Measurements from ENCODE around the gene CORO2A. TPM values are rescaled to one million over a fixed set of nuclear protein-coding genes. Genes with fewer than 3 reads are reported as not detected.
A peak's percentile ranks its signal among the peaks of the same experiment; 100 is the strongest.

CORO2A gene
- total and polyA plus RNA-seq, 3 experiments from 2014 or later = 5.1 to 11.9 (median 5.1) TPM

- Mint-ChIP-seq H3K27me3 (no peaks in the 10 kb centered on the region), H3K9me3 (no peaks in the 10 kb centered on the region), H3K36me3 (peaks cover 0 to 4% (median 1%) of the 10 kb centered on the region in 3 donors), H3K4me3 (no peak overlapping the region), H3K27ac (peak overlapping the region in 1 of 8 donors; percentile 63), H3K4me1 (peaks cover 41 to 48% (median 43%) of the 10 kb centered on the region in 3 donors)
- CTCF ChIA-PET = no interaction called here
- H3K36me3 ChIP-seq (ENCODE audit: insufficient read depth, low read length) = no peaks in the 10 kb centered on the region
- H3K4me3 ChIP-seq (ENCODE audit: low read length) = no peak overlapping the region
- H3K9me3 ChIP-seq (ENCODE audit: low read length) = no peaks in the 10 kb centered on the region
- POLR2A ChIA-PET = no interaction called here
- H3K27me3 ChIP-seq (ENCODE audit: insufficient read depth, low read length, poor library complexity, severe bottlenecking) = no peaks in the 10 kb centered on the region
- DNase-seq = no peak
- no peak overlapping the region for H3K27ac ChIP-seq (ENCODE audit: low read depth, low read length)
- peaks cover 19% of the 10 kb centered on the region for H3K4me1 ChIP-seq (ENCODE audit: insufficient read depth, low read length)
These were observed 19.3 kb downstream of the CORO2A start for GRCh38 chr9:98173181-98173580.

- H3K27me3 Mint-ChIP-seq = no peaks in the 10 kb centered on the region
- H3K36me3 Mint-ChIP-seq = peaks cover 0 to 3% (median 1%) of the 10 kb centered on the region in 3 donors
- Histone ChIP-seq H3K4me3 (ENCODE audit: low read length) (no peak overlapping the region), H3K9me3 (ENCODE audit: low read length) (no peaks in the 10 kb centered on the region), H3K27ac (ENCODE audit: low read depth, low read length) (no peak overlapping the region), H3K4me1 (ENCODE audit: insufficient read depth, low read length) (peaks cover 19% of the 10 kb centered on the region), H3K27me3 (ENCODE audit: insufficient read depth, low read length, poor library complexity, severe bottlenecking) (no peaks in the 10 kb centered on the region), H3K36me3 (ENCODE audit: insufficient read depth, low read length) (no peaks in the 10 kb centered on the region)
- H3K27ac Mint-ChIP-seq = peak overlapping the region in 2 of 8 donors; percentile 50 to 89
- H3K4me1 Mint-ChIP-seq = peaks cover 43 to 53% (median 47%) of the 10 kb centered on the region in 3 donors
- no peak overlapping the region for H3K4me3 Mint-ChIP-seq
- no peaks in the 10 kb centered on the region for H3K9me3 Mint-ChIP-seq
- ChIA-PET CTCF (no interaction called here), POLR2A (no interaction called here)
- no peak for DNase-seq
These were observed 19.8 kb downstream of the CORO2A start for GRCh38 chr9:98172604-98173003.

GRCh38 chr9:98171176-98171925, 21.1 kb downstream of the CORO2A start:
- CTCF ChIA-PET = interaction anchor here (1.3 to 1.5 kb wide), 3 partner anchors 7 to 53 kb away, joined by 3 to 4 read pairs (median 3); no protein-coding TSS in a partner anchor
- Mint-ChIP-seq H3K36me3 (peaks cover 0 to 3% (median 1%) of the 10 kb centered on the region in 3 donors), H3K4me1 (peaks cover 43 to 60% (median 51%) of the 10 kb centered on the region in 3 donors), H3K27ac (peak overlapping the region; percentile 46 to 87 (median 72)), H3K27me3 (no peaks in the 10 kb centered on the region), H3K9me3 (no peaks in the 10 kb centered on the region), H3K4me3 (peak overlapping the region in 1 of 7 donors; percentile 51)
- POLR2A ChIA-PET = no interaction called here
- Histone ChIP-seq H3K27me3 (ENCODE audit: insufficient read depth, low read length, poor library complexity, severe bottlenecking) (no peaks in the 10 kb centered on the region), H3K9me3 (ENCODE audit: low read length) (no peaks in the 10 kb centered on the region), H3K4me1 (ENCODE audit: insufficient read depth, low read length) (peaks cover 19% of the 10 kb centered on the region), H3K27ac (ENCODE audit: low read depth, low read length) (no peak overlapping the region), H3K4me3 (ENCODE audit: low read length) (no peak overlapping the region), H3K36me3 (ENCODE audit: insufficient read depth, low read length) (no peaks in the 10 kb centered on the region)
- DNase-seq = no peak

GRCh38 chr9:98168941-98169488, 23.4 kb downstream of the CORO2A start:
- H3K27me3 ChIP-seq (ENCODE audit: insufficient read depth, low read length, poor library complexity, severe bottlenecking) = no peaks in the 10 kb centered on the region
- H3K9me3 Mint-ChIP-seq = no peaks in the 10 kb centered on the region
- peaks cover 23% of the 10 kb centered on the region for H3K4me1 ChIP-seq (ENCODE audit: insufficient read depth, low read length)
- H3K36me3 ChIP-seq (ENCODE audit: insufficient read depth, low read length) = no peaks in the 10 kb centered on the region
- no peaks in the 10 kb centered on the region for H3K27me3 Mint-ChIP-seq
- H3K4me3 Mint-ChIP-seq = peak overlapping the region in 6 of 7 donors; percentile 55 to 74 (median 62)
- peaks cover 0 to 3% (median 0%) of the 10 kb centered on the region in 3 donors for H3K36me3 Mint-ChIP-seq
- H3K4me1 Mint-ChIP-seq = peaks cover 53 to 71% (median 66%) of the 10 kb centered on the region in 3 donors
- peak overlapping the region; percentile 41 for H3K27ac ChIP-seq (ENCODE audit: low read depth, low read length)
- peak overlapping the region; percentile 6 for H3K4me3 ChIP-seq (ENCODE audit: low read length)
- H3K9me3 ChIP-seq (ENCODE audit: low read length) = no peaks in the 10 kb centered on the region
- DNase-seq = peak in 3 of 5 donors; percentile 5 to 59 (median 26)
- ChIA-PET CTCF (no interaction called here), POLR2A (interaction anchor here (0.6 to 1.0 kb wide), 2 partner anchors 20 to 50 kb away, joined by 3 to 4 read pairs; partner anchors contain the start of gene TRIM14)
- H3K27ac Mint-ChIP-seq = peak overlapping the region; percentile 87 to 100 (median 94)

GRCh38 chr9:98168153-98168780, 24.2 kb downstream of the CORO2A start:
- ChIA-PET CTCF (no interaction called here), POLR2A (no interaction called here)
- H3K36me3 Mint-ChIP-seq = peaks cover 0 to 3% (median 0%) of the 10 kb centered on the region in 3 donors
- H3K4me1 ChIP-seq (ENCODE audit: insufficient read depth, low read length) = peaks cover 28% of the 10 kb centered on the region
- no peaks in the 10 kb centered on the region for H3K27me3 Mint-ChIP-seq
- no peaks in the 10 kb centered on the region for H3K9me3 Mint-ChIP-seq
- peak overlapping the region; percentile 6 for H3K4me3 ChIP-seq (ENCODE audit: low read length)
- peak overlapping the region in 3 of 7 donors; percentile 17 to 48 (median 32) for H3K4me3 Mint-ChIP-seq
- H3K27ac ChIP-seq (ENCODE audit: low read depth, low read length) = no peak overlapping the region
- H3K36me3 ChIP-seq (ENCODE audit: insufficient read depth, low read length) = no peaks in the 10 kb centered on the region
- no peak for DNase-seq
- peaks cover 59 to 78% (median 73%) of the 10 kb centered on the region in 3 donors for H3K4me1 Mint-ChIP-seq
- H3K9me3 ChIP-seq (ENCODE audit: low read length) = no peaks in the 10 kb centered on the region
- H3K27me3 ChIP-seq (ENCODE audit: insufficient read depth, low read length, poor library complexity, severe bottlenecking) = no peaks in the 10 kb centered on the region
- H3K27ac Mint-ChIP-seq = peak overlapping the region; percentile 7 to 98 (median 88)

- H3K36me3 Mint-ChIP-seq = peaks cover 0 to 3% (median 0%) of the 10 kb centered on the region in 3 donors
- H3K4me3 ChIP-seq (ENCODE audit: low read length) = no peak overlapping the region
- no peaks in the 10 kb centered on the region for H3K9me3 Mint-ChIP-seq
- H3K4me1 ChIP-seq (ENCODE audit: insufficient read depth, low read length) = peaks cover 24% of the 10 kb centered on the region
- no peaks in the 10 kb centered on the region for H3K36me3 ChIP-seq (ENCODE audit: insufficient read depth, low read length)
- DNase-seq = no peak
- H3K4me3 Mint-ChIP-seq = peak overlapping the region in 1 of 7 donors; percentile 15
- H3K9me3 ChIP-seq (ENCODE audit: low read length) = no peaks in the 10 kb centered on the region
- H3K27ac Mint-ChIP-seq = peak overlapping the region in 5 of 8 donors; percentile 22 to 88 (median 83)
- no peaks in the 10 kb centered on the region for H3K27me3 ChIP-seq (ENCODE audit: insufficient read depth, low read length, poor library complexity, severe bottlenecking)
- CTCF ChIA-PET = no interaction called here
- POLR2A ChIA-PET = no interaction called here
- H3K27me3 Mint-ChIP-seq = no peaks in the 10 kb centered on the region
- H3K27ac ChIP-seq (ENCODE audit: low read depth, low read length) = no peak overlapping the region
- peaks cover 51 to 73% (median 68%) of the 10 kb centered on the region in 3 donors for H3K4me1 Mint-ChIP-seq
These were observed 27.5 kb downstream of the CORO2A start for GRCh38 chr9:98164912-98165311.

- no peaks in the 10 kb centered on the region for H3K9me3 Mint-ChIP-seq
- no peak for DNase-seq
- H3K36me3 Mint-ChIP-seq = peaks cover 0 to 3% (median 1%) of the 10 kb centered on the region in 3 donors
- no peak overlapping the region for H3K4me3 Mint-ChIP-seq
- H3K27me3 Mint-ChIP-seq = no peaks in the 10 kb centered on the region
- Histone ChIP-seq H3K36me3 (ENCODE audit: insufficient read depth, low read length) (no peaks in the 10 kb centered on the region), H3K27me3 (ENCODE audit: insufficient read depth, low read length, poor library complexity, severe bottlenecking) (no peaks in the 10 kb centered on the region), H3K9me3 (ENCODE audit: low read length) (no peaks in the 10 kb centered on the region), H3K27ac (ENCODE audit: low read depth, low read length) (no peak overlapping the region), H3K4me1 (ENCODE audit: insufficient read depth, low read length) (peaks cover 15% of the 10 kb centered on the region), H3K4me3 (ENCODE audit: low read length) (no peak overlapping the region)
- ChIA-PET CTCF (no interaction called here), POLR2A (no interaction called here)
- peak overlapping the region in 1 of 8 donors; percentile 25 for H3K27ac Mint-ChIP-seq
- H3K4me1 Mint-ChIP-seq = peaks cover 48 to 67% (median 63%) of the 10 kb centered on the region in 3 donors
These were observed 29.8 kb downstream of the CORO2A start for GRCh38 chr9:98162613-98163012.

GRCh38 chr9:98161851-98162250, 30.6 kb downstream of the CORO2A start:
- H3K4me1 ChIP-seq (ENCODE audit: insufficient read depth, low read length) = peaks cover 15% of the 10 kb centered on the region
- no peaks in the 10 kb centered on the region for H3K27me3 ChIP-seq (ENCODE audit: insufficient read depth, low read length, poor library complexity, severe bottlenecking)
- Mint-ChIP-seq H3K27me3 (no peaks in the 10 kb centered on the region), H3K9me3 (no peaks in the 10 kb centered on the region), H3K36me3 (peaks cover 0 to 7% (median 5%) of the 10 kb centered on the region in 3 donors), H3K4me3 (no peak overlapping the region), H3K4me1 (peaks cover 46 to 60% (median 56%) of the 10 kb centered on the region in 3 donors), H3K27ac (peak overlapping the region in 1 of 8 donors; percentile 25)
- H3K36me3 ChIP-seq (ENCODE audit: insufficient read depth, low read length) = no peaks in the 10 kb centered on the region
- ChIA-PET POLR2A (no interaction called here), CTCF (no interaction called here)
- no peak overlapping the region for H3K27ac ChIP-seq (ENCODE audit: low read depth, low read length)
- DNase-seq = no peak
- H3K9me3 ChIP-seq (ENCODE audit: low read length) = no peaks in the 10 kb centered on the region
- no peak overlapping the region for H3K4me3 ChIP-seq (ENCODE audit: low read length)
